ENCODE measurements around the gene CEBPE.

The CEBPE gene

DNA sequence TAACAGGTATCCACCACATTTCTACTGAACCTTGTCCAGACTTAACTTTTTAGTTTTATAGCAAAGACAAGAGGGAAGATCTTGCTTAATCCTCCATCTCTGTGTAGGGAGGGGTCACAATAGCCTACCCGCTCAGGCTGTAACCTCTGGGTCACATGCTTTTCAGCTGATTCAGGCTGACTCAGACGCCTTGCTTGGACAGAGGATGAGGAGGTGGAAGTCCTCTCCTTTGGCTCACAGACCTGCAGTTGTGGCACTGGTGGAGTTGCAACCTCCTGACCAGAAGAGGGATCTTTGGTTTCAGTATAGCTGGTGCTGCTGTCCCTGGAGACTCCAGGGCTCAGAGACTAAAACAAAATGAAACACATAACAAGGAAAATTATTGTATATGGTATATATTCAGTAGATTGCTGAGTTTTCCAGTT lies 40.4 kb downstream of the CEBPE start:
- H3K4me1 ChIP-seq (ENCODE audit: insufficient read depth, low read length, severe bottlenecking) = no peaks in the 10 kb centered on the region

DNA sequence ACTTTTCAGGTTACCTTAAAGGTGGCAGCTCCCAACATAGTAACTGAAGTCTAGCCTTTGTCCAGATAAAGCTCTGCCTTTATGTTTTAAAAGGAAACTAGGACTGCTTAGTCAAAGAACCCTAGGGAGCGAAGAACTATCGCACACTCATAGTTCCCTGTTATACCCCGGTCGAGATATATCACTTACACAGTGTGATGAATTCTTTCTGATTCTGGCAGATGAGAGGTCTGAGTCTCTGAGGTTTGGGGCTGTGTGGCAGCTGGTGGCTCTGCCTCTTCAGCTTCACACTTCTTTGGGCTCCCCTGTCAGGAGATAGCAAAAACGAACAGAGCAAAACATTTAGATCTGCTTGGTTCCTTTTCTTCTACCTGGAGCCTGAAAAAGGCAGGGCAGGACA lies 41.1 kb downstream of the CEBPE start:
- peaks cover 86% of the 10 kb centered on the region for H3K36me3 ChIP-seq (ENCODE audit: insufficient read depth, low read length)

More for the DNA sequence above, 40.4 kb downstream of the CEBPE start:
- Histone ChIP-seq H3K4me2 (ENCODE audit: low read length) (no peak overlapping the region), H3F3A (ENCODE audit: insufficient read depth, low read length) (0 out of 2 replicates have a peak, but pooled peaks cover 5% of the 10 kb centered on the region), H3K4me3 (ENCODE audit: low read depth, low read length, poor library complexity, severe bottlenecking) (no peak overlapping the region), H3K79me2 (ENCODE audit: insufficient read depth, low read length) (no peaks in the 10 kb centered on the region), H3K27me3 (ENCODE audit: insufficient read depth, low read length) (no peaks in the 10 kb centered on the region), H3K36me3 (ENCODE audit: insufficient read depth, low read length) (peaks cover 91% of the 10 kb centered on the region), H3K9me3 (ENCODE audit: low read length) (no peaks in the 10 kb centered on the region), H2AFZ (ENCODE audit: low read length) (no peak overlapping the region), H3K9me2 (ENCODE audit: low read depth, low read length) (no peaks in the 10 kb centered on the region), H4K20me1 (ENCODE audit: insufficient read depth, low read length) (no peaks in the 10 kb centered on the region), H3K9ac (ENCODE audit: low read length) (no peak overlapping the region; the same call in 1 of the 2 replicates), H3K27ac (ENCODE audit: low read depth, low read length, poor library complexity, severe bottlenecking) (no peak overlapping the region)
- no peak for TF ChIP-seq EZH2 (IDR thresholded peaks at IDR 0.05; ENCODE audit: borderline replicate concordance, low read length)
- TF ChIP-seq, protein P1, sequence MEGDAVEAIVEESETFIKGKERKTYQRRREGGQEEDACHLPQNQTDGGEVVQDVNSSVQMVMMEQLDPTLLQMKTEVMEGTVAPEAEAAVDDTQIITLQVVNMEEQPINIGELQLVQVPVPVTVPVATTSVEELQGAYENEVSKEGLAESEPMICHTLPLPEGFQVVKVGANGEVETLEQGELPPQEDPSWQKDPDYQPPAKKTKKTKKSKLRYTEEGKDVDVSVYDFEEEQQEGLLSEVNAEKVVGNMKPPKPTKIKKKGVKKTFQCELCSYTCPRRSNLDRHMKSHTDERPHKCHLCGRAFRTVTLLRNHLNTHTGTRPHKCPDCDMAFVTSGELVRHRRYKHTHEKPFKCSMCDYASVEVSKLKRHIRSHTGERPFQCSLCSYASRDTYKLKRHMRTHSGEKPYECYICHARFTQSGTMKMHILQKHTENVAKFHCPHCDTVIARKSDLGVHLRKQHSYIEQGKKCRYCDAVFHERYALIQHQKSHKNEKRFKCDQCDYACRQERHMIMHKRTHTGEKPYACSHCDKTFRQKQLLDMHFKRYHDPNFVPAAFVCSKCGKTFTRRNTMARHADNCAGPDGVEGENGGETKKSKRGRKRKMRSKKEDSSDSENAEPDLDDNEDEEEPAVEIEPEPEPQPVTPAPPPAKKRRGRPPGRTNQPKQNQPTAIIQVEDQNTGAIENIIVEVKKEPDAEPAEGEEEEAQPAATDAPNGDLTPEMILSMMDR (IDR thresholded peaks at IDR 0.05; ENCODE audit: low read length) = no peak

DNA sequence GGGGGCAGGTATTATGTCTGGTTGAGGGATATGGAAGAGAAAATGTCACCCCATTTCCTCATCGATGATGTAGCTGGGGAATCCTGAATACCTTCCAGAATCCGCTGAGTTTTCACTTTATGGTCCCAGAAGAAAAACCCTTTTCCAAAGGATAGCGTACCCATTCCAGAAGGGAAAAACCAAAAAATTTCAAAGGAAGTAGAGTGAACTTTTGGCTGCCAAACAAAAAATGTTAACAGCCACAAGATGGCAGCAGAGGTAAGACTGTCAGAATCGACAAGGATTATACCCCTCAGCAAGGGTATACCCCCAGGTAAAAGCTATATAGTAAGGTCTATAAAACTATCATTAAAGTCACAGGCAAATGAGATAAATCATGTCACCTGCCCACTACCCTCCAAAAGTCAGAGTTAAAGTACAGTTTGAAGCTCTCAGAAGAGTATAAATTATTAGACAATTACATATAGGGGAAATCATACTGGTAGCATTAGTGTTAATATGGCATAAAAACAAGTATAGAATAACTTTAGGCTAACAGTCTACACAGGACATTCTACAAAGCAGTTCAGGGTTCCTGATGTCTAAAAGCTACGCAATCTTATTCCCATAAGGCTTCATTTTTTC lies 42.2 kb downstream of the CEBPE start:
- Histone ChIP-seq H3K79me2 (ENCODE audit: insufficient read depth, low read length) (no peaks in the 10 kb centered on the region), H4K20me1 (ENCODE audit: insufficient read depth, low read length) (no peaks in the 10 kb centered on the region), H3K4me1 (ENCODE audit: insufficient read depth, low read length, severe bottlenecking) (peaks cover 2% of the 10 kb centered on the region), H3K4me3 (ENCODE audit: low read depth, low read length, poor library complexity, severe bottlenecking) (no peak overlapping the region), H2AFZ (ENCODE audit: low read length) (no peak overlapping the region), H3K9ac (ENCODE audit: low read length) (no peak overlapping the region), H3K27me3 (ENCODE audit: insufficient read depth, low read length) (no peaks in the 10 kb centered on the region), H3K36me3 (ENCODE audit: insufficient read depth, low read length) (peaks cover 81% of the 10 kb centered on the region), H3F3A (ENCODE audit: insufficient read depth, low read length) (0 out of 2 replicates have a peak, but pooled peaks cover 5% of the 10 kb centered on the region), H3K9me2 (ENCODE audit: low read depth, low read length) (no peaks in the 10 kb centered on the region), H3K9me3 (ENCODE audit: low read length) (no peaks in the 10 kb centered on the region), H3K4me2 (ENCODE audit: low read length) (no peak overlapping the region), H3K27ac (ENCODE audit: low read depth, low read length, poor library complexity, severe bottlenecking) (no peak overlapping the region)
- TF ChIP-seq, protein P1 (IDR thresholded peaks at IDR 0.05; ENCODE audit: low read length) = peak; percentile 65
- TF ChIP-seq EZH2 (IDR thresholded peaks at IDR 0.05; ENCODE audit: borderline replicate concordance, low read length) = no peak

More for the DNA sequence above, 41.1 kb downstream of the CEBPE start:
- H3K79me2 ChIP-seq (ENCODE audit: insufficient read depth, low read length) = no peaks in the 10 kb centered on the region
- no peak overlapping the region for H3K9ac ChIP-seq (ENCODE audit: low read length)
- H3K4me1 ChIP-seq (ENCODE audit: insufficient read depth, low read length, severe bottlenecking) = no peaks in the 10 kb centered on the region
- H3F3A ChIP-seq (ENCODE audit: insufficient read depth, low read length) = 0 out of 2 replicates have a peak, but pooled peaks cover 5% of the 10 kb centered on the region
- no peaks in the 10 kb centered on the region for H4K20me1 ChIP-seq (ENCODE audit: insufficient read depth, low read length)
- no peak for TF ChIP-seq EZH2 (IDR thresholded peaks at IDR 0.05; ENCODE audit: borderline replicate concordance, low read length)
- TF ChIP-seq, protein P1 (IDR thresholded peaks at IDR 0.05; ENCODE audit: low read length) = no peak
- no peak overlapping the region for H3K4me3 ChIP-seq (ENCODE audit: low read depth, low read length, poor library complexity, severe bottlenecking)
- H3K27me3 ChIP-seq (ENCODE audit: insufficient read depth, low read length) = no peaks in the 10 kb centered on the region
- no peak overlapping the region for H3K27ac ChIP-seq (ENCODE audit: low read depth, low read length, poor library complexity, severe bottlenecking)
- H3K9me2 ChIP-seq (ENCODE audit: low read depth, low read length) = no peaks in the 10 kb centered on the region
- H3K9me3 ChIP-seq (ENCODE audit: low read length) = no peaks in the 10 kb centered on the region
- H2AFZ ChIP-seq (ENCODE audit: low read length) = no peak overlapping the region
- no peak overlapping the region for H3K4me2 ChIP-seq (ENCODE audit: low read length)

All from OCI-LY1 (cell line).